Hepatocyte (in vitro differentiated cells): ENCODE data around the gene NRIP1.

ENCODE experiments used
- EZH2phosphoT487 ChIP-seq: fragments of 200-600 bp; sonication (generic); IDR thresholded peaks from one replicate; pipeline ENCODE4 v1.6.1; 2018; ENCODE audit warnings: antibody characterized with exemption, mild to moderate bottlenecking, low read depth, moderate library complexity; ENCODE audit not compliant: unreplicated experiment, severe bottlenecking
- TF ChIP-seq, protein P1 (sequence below): fragments of 200-600 bp; sonication (generic); IDR thresholded peaks from 2 replicates; pipeline ENCODE4 v1.5.1; 2016; ENCODE audit warnings: antibody characterized with exemption, mild to moderate bottlenecking; ENCODE audit not compliant: poor library complexity

DNA sequence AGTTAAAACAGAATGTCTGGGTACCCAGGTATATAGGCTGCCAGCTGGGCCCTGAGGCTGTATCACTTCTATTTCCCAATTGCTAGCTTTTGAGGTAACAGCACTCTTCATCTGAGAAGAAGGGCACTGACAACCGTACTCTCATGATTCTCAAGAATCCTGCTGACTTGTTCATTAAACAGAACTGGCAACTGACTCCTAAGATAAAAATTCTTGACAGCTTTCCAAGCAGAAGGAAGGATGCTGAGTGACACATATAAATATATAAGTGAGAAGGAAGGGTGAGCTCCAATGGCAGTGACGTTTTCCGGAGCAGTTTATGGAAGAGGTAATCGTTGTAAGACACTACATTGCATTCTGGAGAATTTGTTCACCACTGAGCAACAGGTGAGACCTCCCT is 48.1 kb upstream of the NRIP1 start:
- TF ChIP-seq, protein P1, sequence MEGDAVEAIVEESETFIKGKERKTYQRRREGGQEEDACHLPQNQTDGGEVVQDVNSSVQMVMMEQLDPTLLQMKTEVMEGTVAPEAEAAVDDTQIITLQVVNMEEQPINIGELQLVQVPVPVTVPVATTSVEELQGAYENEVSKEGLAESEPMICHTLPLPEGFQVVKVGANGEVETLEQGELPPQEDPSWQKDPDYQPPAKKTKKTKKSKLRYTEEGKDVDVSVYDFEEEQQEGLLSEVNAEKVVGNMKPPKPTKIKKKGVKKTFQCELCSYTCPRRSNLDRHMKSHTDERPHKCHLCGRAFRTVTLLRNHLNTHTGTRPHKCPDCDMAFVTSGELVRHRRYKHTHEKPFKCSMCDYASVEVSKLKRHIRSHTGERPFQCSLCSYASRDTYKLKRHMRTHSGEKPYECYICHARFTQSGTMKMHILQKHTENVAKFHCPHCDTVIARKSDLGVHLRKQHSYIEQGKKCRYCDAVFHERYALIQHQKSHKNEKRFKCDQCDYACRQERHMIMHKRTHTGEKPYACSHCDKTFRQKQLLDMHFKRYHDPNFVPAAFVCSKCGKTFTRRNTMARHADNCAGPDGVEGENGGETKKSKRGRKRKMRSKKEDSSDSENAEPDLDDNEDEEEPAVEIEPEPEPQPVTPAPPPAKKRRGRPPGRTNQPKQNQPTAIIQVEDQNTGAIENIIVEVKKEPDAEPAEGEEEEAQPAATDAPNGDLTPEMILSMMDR, result no peak
- TF ChIP-seq EZH2phosphoT487, result no peak
